RWPE1 (cell line): ENCODE data around the gene SERPINA1.
"Not testable (repeated sequence)": the region's sequence is repeated elsewhere in the genome, so short reads cannot be mapped to it uniquely, and the experiment has no call there.

Source experiments
- CTCF ChIA-PET: fragments of 350-600 bp; sonication (Branson Sonifier 250); formaldehyde crosslinking; extraction: SDS; loops from one replicate; lab custom pipeline; 2021; lab: Yijun Ruan, JAX
- POLR2A ChIA-PET: fragments of 400-600 bp; formaldehyde crosslinking; extraction: SDS; loops from one replicate; lab custom pipeline; 2020; ENCODE audit warnings: antibody characterized with exemption; ENCODE audit not compliant: low non-redundant PET; lab: Yijun Ruan, JAX
- DNase-seq: peaks from one replicate; pipeline ENCODE4 v3.0.0; 2012; ENCODE audit warnings: low spot score
- H3K27ac ChIP-seq: fragments of 450-650 bp; 2 replicates; pipeline ENCODE4 v1.5.1; 2017
- TF ChIP-seq, protein P1 (sequence below): fragments of 450-650 bp; conservative IDR thresholded peaks from 2 replicates; pipeline ENCODE4 v1.5.1; 2017; ENCODE audit warnings: low read depth, mild to moderate bottlenecking

SERPINA1 gene

DNA sequence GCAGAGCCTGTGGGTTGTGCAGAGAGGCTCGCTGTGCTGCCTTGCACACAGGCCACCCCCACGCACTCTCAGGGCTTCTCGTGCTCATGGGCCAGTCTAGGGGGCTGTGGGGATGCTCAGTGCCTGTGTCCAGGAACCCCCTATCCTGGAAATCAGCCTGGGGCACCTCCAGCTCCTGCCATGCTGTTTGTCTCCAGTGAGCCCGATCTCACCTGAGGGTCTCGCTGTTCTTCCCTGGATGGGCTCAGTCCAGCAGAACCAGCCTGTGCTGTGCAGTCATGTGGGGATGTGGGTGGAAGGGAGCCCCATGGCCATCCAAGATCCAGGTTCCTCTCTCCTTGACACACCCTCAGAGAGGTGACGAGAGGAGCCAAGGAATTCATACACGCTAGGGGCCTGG is 26.7 kb downstream of the SERPINA1 start:
- POLR2A ChIA-PET = no interaction called here
- TF ChIP-seq, protein P1, sequence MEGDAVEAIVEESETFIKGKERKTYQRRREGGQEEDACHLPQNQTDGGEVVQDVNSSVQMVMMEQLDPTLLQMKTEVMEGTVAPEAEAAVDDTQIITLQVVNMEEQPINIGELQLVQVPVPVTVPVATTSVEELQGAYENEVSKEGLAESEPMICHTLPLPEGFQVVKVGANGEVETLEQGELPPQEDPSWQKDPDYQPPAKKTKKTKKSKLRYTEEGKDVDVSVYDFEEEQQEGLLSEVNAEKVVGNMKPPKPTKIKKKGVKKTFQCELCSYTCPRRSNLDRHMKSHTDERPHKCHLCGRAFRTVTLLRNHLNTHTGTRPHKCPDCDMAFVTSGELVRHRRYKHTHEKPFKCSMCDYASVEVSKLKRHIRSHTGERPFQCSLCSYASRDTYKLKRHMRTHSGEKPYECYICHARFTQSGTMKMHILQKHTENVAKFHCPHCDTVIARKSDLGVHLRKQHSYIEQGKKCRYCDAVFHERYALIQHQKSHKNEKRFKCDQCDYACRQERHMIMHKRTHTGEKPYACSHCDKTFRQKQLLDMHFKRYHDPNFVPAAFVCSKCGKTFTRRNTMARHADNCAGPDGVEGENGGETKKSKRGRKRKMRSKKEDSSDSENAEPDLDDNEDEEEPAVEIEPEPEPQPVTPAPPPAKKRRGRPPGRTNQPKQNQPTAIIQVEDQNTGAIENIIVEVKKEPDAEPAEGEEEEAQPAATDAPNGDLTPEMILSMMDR = no peak
- DNase-seq = no peak
- CTCF ChIA-PET = no interaction called here
- H3K27ac ChIP-seq = no peak overlapping the region

- CTCF ChIA-PET = interaction anchor here (0.6 kb wide), 1 partner anchor 18 kb away, joined by 3 read pairs; no protein-coding TSS in a partner anchor
- TF ChIP-seq, protein P1 = no peak
- POLR2A ChIA-PET = no interaction called here
- H3K27ac ChIP-seq = no peak overlapping the region
- DNase-seq = no peak
These were observed 27.3 kb downstream of the SERPINA1 start for GRCh38 chr14:94360945-94361565.

DNA sequence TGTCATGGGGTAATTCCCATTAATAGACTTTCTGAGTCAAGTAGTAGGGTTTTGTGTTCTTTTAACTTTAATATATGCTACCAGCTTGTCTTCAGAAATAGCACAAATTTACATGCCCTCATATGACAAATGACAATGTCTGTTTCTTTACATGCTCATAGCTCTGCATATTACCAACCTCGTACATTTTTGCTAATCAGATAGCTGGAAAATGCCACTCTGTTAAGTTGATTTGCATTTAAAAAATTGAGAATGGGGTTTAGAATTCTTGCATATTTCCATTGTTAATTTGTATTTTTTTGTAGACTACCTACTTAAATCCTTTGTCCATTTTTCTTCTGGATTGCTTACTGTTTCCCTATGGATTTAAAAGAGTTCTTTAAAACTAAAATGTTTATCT is 31.2 kb downstream of the SERPINA1 start:
- POLR2A ChIA-PET = no interaction called here
- CTCF ChIA-PET = no interaction called here

GRCh38 chr14:94356379-94357056 is 31.9 kb downstream of the SERPINA1 start:
- no peak for DNase-seq
- POLR2A ChIA-PET = no interaction called here
- CTCF ChIA-PET = no interaction called here
- H3K27ac ChIP-seq = no peak overlapping the region
- TF ChIP-seq, protein P1 = no peak

More for the DNA sequence above, 31.2 kb downstream of the SERPINA1 start:
- TF ChIP-seq, protein P1 = no peak
- H3K27ac ChIP-seq = no peak overlapping the region
- no peak for DNase-seq

GRCh38 chr14:94355191-94355794 is 33.1 kb downstream of the SERPINA1 start:
- H3K27ac ChIP-seq = no peak overlapping the region
- DNase-seq = no peak
- ChIA-PET POLR2A (no interaction called here), CTCF (interaction anchor here (0.7 kb wide), 1 partner anchor 324 kb away, joined by 3 read pairs; no protein-coding TSS in a partner anchor)
- TF ChIP-seq, protein P1 = no peak; the same call in 1 of the 2 replicates

GRCh38 chr14:94354638-94355185 is 33.7 kb downstream of the SERPINA1 start:
- no peak overlapping the region for H3K27ac ChIP-seq
- CTCF ChIA-PET = interaction anchor here (0.6 kb wide), 1 partner anchor 79 kb away, joined by 4 read pairs; no protein-coding TSS in a partner anchor
- no peak for DNase-seq
- POLR2A ChIA-PET = no interaction called here
- TF ChIP-seq, protein P1 = no peak

GRCh38 chr14:94354190-94354589 is 34.2 kb downstream of the SERPINA1 start:
- DNase-seq, H3K27ac ChIP-seq, POLR2A ChIA-PET: not testable (repeated sequence)
- CTCF ChIA-PET = interaction anchor here (0.6 kb wide), 1 partner anchor 79 kb away, joined by 4 read pairs; no protein-coding TSS in a partner anchor
